GM21423 (cell line): ENCODE data around the gene TYRP1.
"Not testable (repeated sequence)": the region's sequence is repeated elsewhere in the genome, so short reads cannot be mapped to it uniquely, and the experiment has no call there.

Experiments
- ATAC-seq: cut with Tn5 transposase; IDR thresholded peaks from one replicate; pipeline ENCODE4 v1.9.1; 2021; ENCODE audit warnings: mild to moderate bottlenecking, moderate library complexity; ENCODE audit not compliant: unreplicated experiment

The TYRP1 gene

GRCh38 chr9:12693141-12693540 lies at the start of gene TYRP1:
TYRP1 (plus strand) TSS chr9:12693385; CDS start chr9:12693997, 612 bp downstream.
- no peak for ATAC-seq

DNA sequence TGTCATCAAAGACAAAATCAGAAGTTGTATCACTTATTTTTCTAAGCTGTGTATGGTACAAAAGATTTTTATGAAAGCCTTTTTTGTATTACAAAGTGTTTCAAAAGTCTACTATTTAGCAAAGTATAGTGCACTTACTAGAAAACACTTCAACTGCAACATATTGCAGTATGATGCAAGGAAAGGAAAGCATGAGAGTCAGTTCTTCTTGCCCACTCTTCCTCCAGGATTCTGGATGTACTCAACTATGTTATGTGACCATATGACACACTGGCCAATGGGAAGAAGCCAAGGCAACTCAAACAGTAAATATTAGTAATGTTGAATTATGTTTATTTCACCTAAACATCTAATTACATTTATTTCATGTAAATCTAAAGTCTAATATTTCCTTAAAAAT lies 49.5 kb upstream of the TYRP1 start:
- ATAC-seq, result no peak

- no peak for ATAC-seq
Observed at GRCh38 chr9:12648925-12649324, 44.3 kb upstream of the TYRP1 start.

DNA sequence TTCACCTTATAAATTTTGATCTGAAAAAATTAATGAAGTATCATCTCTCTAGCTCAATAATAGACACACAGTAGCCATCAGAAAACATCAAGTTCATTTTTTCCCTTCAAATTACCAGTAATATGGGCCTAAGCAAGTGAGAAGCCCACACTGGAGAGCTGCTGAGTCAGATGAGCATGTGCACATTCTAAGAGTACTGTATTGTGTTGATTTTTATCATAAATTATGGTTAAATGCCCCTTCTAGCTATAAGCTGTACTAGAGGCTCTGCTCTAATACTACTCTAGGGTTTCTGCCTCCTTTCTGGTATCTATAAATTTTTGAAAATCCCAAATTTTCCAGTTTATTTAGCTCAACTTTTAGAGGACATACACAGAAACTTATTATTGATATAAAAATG lies 42.1 kb upstream of the TYRP1 start:
- no peak for ATAC-seq

GRCh38 chr9:12652973-12653372 lies 40.2 kb upstream of the TYRP1 start:
- no peak for ATAC-seq

- ATAC-seq, result no peak
Observed at GRCh38 chr9:12656803-12657202, 36.4 kb upstream of the TYRP1 start.

GRCh38 chr9:12657233-12657632 lies 36.0 kb upstream of the TYRP1 start:
- no peak for ATAC-seq

DNA sequence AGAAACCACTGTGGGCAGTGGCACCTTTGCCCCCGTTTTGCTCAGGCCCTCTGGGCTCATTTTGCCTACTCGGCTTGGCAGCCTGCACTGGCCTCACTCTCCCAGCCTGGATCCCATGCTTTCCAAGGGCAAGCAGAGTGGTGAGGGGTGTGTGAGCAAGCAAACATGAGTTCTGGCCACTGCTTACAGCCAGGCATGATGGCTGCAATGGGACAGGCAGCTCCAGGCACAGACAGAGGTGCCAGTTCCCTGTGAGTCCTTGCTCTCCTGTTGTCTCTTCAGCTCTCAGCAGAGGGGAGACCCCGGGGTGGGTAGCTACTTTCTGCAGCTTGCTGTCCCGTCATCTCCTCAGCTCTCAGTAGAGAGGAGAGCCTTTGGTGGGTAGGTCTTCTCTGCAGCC lies 35.2 kb upstream of the TYRP1 start:
- no peak for ATAC-seq

DNA sequence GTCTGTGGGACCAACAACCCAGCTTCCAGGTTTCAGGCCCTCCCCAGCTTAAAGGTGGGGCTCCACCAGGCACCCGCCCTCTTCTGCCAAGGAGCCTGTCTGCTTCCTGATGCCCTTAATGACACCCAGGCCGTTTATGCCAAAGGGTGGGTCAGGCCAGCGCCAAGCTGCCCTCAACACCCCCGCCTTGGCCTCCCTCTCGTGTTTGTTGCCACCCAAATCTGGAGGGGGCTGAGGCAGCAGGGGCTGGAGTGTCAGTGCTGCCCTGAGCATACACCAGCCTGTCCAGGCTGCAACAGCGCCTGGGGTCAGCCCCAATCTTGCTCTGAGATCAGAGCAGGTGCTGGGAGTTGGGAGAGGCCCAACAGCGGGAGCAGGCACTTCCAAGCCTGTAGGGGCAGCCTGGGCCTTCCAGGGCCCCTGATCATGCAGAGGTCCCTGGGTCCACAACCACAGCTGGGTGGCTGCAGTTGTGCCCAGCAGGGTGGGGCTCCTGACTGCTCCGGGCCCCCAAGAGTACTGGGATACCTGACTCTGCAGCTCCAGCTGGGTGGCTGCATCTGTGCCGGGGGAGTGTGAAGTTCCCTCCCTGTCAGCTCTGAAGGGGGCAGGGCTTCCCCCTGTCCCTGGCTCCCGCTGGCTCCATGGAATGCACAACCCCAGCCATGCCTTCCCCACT lies 34.5 kb upstream of the TYRP1 start:
- ATAC-seq, result no peak

- no peak for ATAC-seq
Observed at GRCh38 chr9:12659220-12659619, 34.0 kb upstream of the TYRP1 start.

- no peak for ATAC-seq
Observed at GRCh38 chr9:12666813-12667212, 26.4 kb upstream of the TYRP1 start.

DNA sequence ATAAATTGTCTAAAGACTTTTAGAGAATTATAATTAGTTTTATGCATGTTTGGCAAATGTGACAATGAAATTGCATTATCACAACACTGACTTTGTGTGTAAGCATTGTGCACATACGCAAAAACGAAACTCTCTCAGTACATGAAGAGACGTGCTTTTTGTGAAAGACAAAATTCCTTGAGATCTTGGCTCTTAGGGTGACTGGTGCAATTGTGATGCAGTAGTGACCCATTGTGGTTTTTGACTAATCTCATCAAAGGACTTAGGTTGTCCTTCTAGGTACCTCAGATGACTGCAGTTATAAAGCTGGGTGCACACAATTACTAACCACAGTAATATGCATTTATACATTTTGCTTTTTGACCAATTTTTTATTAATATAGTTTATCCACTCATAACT lies 25.3 kb upstream of the TYRP1 start:
- no peak for ATAC-seq

DNA sequence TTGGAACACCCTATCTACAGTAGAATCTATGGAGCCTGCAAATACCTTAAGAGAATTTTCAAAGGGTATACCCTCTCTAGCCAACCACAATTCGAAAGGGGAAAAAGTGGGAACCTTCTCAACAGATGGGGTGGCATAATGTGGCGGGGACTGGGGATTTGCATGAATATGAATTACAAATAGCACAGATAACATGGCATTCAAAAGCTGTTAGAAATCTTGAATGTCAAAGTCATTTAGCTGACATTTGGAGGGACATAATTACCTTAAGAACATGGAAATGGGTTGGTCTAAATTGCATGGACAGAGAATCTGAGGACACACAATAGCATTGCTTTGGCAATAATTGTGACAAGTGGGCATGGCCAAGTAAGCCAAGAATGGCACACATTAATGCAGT lies 23.2 kb upstream of the TYRP1 start:
- ATAC-seq, result no peak

DNA sequence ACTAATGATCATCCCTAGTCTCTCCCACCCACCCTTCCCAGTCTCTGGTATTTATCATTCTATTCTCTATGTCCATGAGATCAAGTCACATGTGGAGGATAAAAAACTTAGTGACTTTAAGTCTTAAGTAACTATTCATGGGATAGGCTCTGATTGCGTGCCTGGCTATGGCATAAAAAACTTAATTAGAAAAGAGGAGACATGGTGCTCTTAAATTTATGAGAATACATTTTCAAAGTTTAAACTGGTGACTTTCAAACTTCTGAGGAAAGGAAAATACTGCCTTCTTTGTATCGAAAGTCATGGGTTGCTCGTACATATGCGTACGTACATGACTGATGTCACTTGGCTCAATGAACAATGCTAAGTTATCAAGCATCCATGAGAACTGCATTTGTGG lies 18.2 kb upstream of the TYRP1 start:
- no peak for ATAC-seq

- not testable (repeated sequence) for ATAC-seq
Observed at GRCh38 chr9:12677462-12678126, 15.6 kb upstream of the TYRP1 start.

GRCh38 chr9:12680341-12680740 lies 12.8 kb upstream of the TYRP1 start:
- ATAC-seq, result no peak

- no peak for ATAC-seq
Observed at GRCh38 chr9:12680757-12681156, 12.4 kb upstream of the TYRP1 start.

- no peak for ATAC-seq
Observed at GRCh38 chr9:12681620-12682019, 11.6 kb upstream of the TYRP1 start.

DNA sequence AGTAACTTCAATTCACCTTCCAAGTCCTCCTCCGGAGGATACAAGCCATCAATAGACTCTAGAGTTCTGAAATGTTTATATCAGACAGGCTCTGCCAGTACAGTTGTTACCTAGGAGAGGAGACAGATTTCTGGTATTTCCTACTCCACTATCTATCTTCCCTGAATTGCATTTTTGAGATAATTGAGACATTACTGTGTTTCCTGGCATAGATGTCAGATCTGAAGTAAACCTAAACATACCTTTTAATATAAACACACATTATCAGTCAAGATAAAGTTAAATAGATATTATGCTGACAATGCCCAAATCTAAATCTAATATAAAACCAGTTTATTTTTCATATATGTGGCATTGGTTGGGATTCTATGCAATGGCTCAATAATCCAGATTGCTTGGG lies 8.2 kb upstream of the TYRP1 start:
- ATAC-seq, result no peak

DNA sequence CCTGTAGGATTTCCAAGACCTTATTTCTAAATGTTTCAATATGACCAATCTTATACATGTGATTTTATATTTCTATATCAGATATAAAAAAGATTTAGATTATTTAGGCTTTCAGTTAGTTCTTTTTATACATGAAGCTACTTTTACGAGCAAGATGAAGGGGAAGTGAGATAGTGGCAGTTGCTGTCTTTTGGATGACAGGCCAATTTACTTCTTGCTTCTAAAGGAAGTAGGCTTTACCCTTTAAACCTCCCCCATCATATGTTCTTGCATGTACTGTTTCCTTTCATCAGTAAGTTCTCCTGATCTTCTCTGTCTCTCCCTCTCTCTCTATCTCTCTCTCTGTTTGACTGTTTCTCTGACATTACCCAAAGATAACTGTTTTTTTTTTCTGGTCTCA lies 4.0 kb upstream of the TYRP1 start:
- ATAC-seq, result no peak

GRCh38 chr9:12694013-12694412 lies 828 bp downstream of the TYRP1 start:
- ATAC-seq, result no peak

GRCh38 chr9:12695474-12695873 lies 2.3 kb downstream of the TYRP1 start:
- no peak for ATAC-seq
